Neural progenitor cell (in vitro differentiated cells): Measurements from ENCODE around the gene NSMCE1. TPM values are rescaled to one million over a fixed set of nuclear protein-coding genes. Genes with fewer than 3 reads are reported as not detected.

Experiments used
- DNase-seq: peaks from one replicate; pipeline ENCODE4 v3.0.0-alpha.2; 2016; ENCODE audit warnings: low spot score
- H2AFZ ChIP-seq: fragments of 200-600 bp; sonication (generic); replicated peaks from 2 replicates; pipeline ENCODE4 v1.6.1; 2016; ENCODE audit warnings: antibody characterized with exemption
- H3F3A ChIP-seq: fragments of 200-600 bp; sonication (generic); 2 replicates; pipeline ENCODE4 v1.6.1; 2016; ENCODE audit warnings: antibody characterized with exemption, low read depth
- H3K27ac ChIP-seq: fragments of 200-600 bp; sonication (generic); 2 replicates; pipeline ENCODE4 v1.5.1; 2016; ENCODE audit warnings: mild to moderate bottlenecking
- H3K27me3 ChIP-seq: fragments of 200-600 bp; sonication (generic); 2 replicates; pipeline ENCODE4 v1.6.1; 2016; ENCODE audit warnings: mild to moderate bottlenecking, moderate library complexity
- H3K36me3 ChIP-seq: fragments of 200-600 bp; sonication (generic); 2 replicates; pipeline ENCODE4 v1.5.1; 2016
- H3K4me1 ChIP-seq: fragments of 200-600 bp; sonication (generic); 2 replicates; pipeline ENCODE4 v1.6.1; 2016; ENCODE audit warnings: mixed run types
- H3K4me2 ChIP-seq: fragments of 200-600 bp; sonication (generic); 2 replicates; pipeline ENCODE4 v1.6.1; 2016
- H3K4me3 ChIP-seq: fragments of 200-600 bp; sonication (generic); 2 replicates; pipeline ENCODE4 v1.5.1; 2016
- H3K79me2 ChIP-seq: fragments of 200-600 bp; sonication (generic); 2 replicates; pipeline ENCODE4 v1.6.1; 2016; ENCODE audit warnings: low read depth
- H3K9ac ChIP-seq: fragments of 200-600 bp; sonication (generic); 2 replicates; pipeline ENCODE4 v1.6.1; 2016
- H3K9me3 ChIP-seq: fragments of 200-600 bp; sonication (generic); 2 replicates; pipeline ENCODE4 v1.5.1; 2016; ENCODE audit warnings: low read depth
- H4K20me1 ChIP-seq: fragments of 200-600 bp; sonication (generic); 2 replicates; pipeline ENCODE4 v1.6.1; 2016; ENCODE audit warnings: low read depth
- H3K27ac Mint-ChIP-seq: 3 replicates; pipeline ENCODE4 v1.8.0; 2021; ENCODE audit warnings: mixed read lengths
- H3K27me3 Mint-ChIP-seq: 2 replicates; pipeline ENCODE4 v1.8.0; 2022; ENCODE audit warnings: low read depth, mild to moderate bottlenecking, inconsistent platforms, moderate library complexity, mixed read lengths; ENCODE audit not compliant: insufficient read depth
- H3K36me3 Mint-ChIP-seq: 3 replicates; pipeline ENCODE4 v1.8.0; 2021; ENCODE audit warnings: mixed read lengths
- H3K4me1 Mint-ChIP-seq: 3 replicates; pipeline ENCODE4 v1.8.0; 2021; ENCODE audit warnings: mixed read lengths
- H3K4me3 Mint-ChIP-seq: 3 replicates; pipeline ENCODE4 v1.8.0; 2021; ENCODE audit warnings: mild to moderate bottlenecking, moderate library complexity, mixed read lengths
- H3K9me3 Mint-ChIP-seq: 3 replicates; pipeline ENCODE4 v1.8.0; 2020; ENCODE audit warnings: mixed read lengths
- CTCF ChIP-seq: fragments of 200-600 bp; sonication (generic); IDR thresholded peaks from 2 replicates; pipeline ENCODE4 v1.5.1; 2017; ENCODE audit warnings: antibody characterized with exemption, mild to moderate bottlenecking
- EZH2 ChIP-seq: fragments of 200-600 bp; sonication (generic); IDR thresholded peaks from 2 replicates; pipeline ENCODE4 v1.6.1; 2017; ENCODE audit warnings: antibody characterized with exemption, mild to moderate bottlenecking, moderate library complexity
- EZH2phosphoT487 ChIP-seq: fragments of 200-600 bp; sonication (generic); IDR thresholded peaks from 2 replicates; pipeline ENCODE4 v1.6.1; 2017; ENCODE audit warnings: antibody characterized with exemption
- total RNA-seq: library from RNA; depleted of rRNA; stranded (reverse); fragments of >200 nt; gene quantifications from 2 replicates; pipeline ENCODE4 v1.2.3, GENCODE V29; 2015; ENCODE audit warnings: low replicate concordance

The NSMCE1 gene
- total RNA-seq, 1 donor from 2014 or later: 83.4 TPM

DNA sequence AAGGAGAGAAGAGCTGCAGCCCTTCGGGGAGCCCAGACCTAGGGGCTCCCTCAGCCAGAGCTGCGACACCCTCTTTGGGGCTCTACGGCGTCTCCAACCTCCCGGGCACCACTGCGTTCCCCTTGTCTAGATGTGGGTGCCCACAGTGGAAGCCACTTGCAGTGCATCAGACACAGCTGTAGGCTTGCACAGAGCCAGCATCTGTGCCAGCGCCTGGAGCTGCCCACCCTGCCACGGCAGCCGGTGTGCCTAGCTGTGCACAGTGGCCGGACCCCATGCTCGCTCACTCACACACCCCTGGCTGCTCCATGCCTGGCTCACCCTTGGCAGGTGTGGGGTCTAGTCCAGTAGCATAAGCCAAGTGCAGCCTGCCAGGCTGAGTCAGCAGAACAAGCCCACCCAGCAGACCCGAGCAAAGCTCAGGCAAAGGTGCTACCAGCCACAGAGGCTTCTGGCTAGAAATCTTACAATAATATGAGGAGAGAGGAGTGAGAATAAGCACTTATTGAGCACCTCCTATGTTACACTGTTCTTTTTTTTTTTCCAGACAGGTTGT lies 78.2 kb downstream of the NSMCE1 start:
- H3K4me3 ChIP-seq: no peak overlapping the region

DNA sequence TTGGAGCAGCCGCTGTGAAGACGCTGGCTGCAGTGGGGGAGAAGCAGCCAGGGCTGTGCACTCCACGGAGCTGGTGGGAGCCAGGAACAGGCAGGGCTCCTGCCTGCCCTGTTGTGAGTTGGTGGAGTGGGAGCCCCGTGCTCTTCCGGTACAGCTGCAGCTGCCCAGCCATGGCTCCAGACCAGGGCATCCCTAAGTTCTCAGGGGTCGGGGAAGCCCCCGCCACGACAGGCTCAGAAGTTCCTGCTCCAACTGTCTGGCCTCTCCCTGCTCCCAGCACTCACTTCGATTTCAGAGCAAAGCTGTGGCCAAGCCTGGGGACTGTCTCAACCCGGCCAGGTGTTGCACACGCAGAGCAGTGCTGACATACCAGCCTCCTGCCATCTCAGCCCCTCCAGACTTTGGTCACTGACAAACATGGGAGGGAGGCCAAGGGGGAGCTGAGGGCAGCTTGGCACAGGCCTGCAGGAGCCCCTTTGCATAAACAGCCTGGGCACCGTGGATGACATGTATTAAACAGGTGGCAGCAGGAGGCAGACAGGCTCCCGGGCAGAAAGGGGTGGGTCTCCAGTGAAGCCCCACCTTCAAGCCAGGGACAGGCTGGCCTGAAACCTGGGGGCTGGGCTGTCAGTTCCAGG lies 79.1 kb downstream of the NSMCE1 start:
- no peaks in the 10 kb centered on the region for H3K4me1 ChIP-seq
- TF ChIP-seq EZH2phosphoT487 (no peak), CTCF (no peak), EZH2 (no peak)
- peak overlapping the region; percentile 34 for H2AFZ ChIP-seq
- H3K36me3 ChIP-seq: no peaks in the 10 kb centered on the region
- no peak overlapping the region for H3K4me3 ChIP-seq
- H3K4me2 ChIP-seq: no peak overlapping the region
- Mint-ChIP-seq H3K4me1 (peaks cover 2% of the 10 kb centered on the region), H3K9me3 (no peaks in the 10 kb centered on the region), H3K27me3 (peaks cover 2% of the 10 kb centered on the region), H3K36me3 (no peaks in the 10 kb centered on the region), H3K4me3 (no peak overlapping the region), H3K27ac (no peak overlapping the region)
- DNase-seq: peak; percentile 24
- H3K9me3 ChIP-seq: no peaks in the 10 kb centered on the region
- no peaks in the 10 kb centered on the region for H3K79me2 ChIP-seq
- no peaks in the 10 kb centered on the region for H3F3A ChIP-seq
- no peak overlapping the region for H3K9ac ChIP-seq
- no peaks in the 10 kb centered on the region for H3K27me3 ChIP-seq
- no peak overlapping the region for H3K27ac ChIP-seq
- H4K20me1 ChIP-seq: no peaks in the 10 kb centered on the region

More for the DNA sequence above, 78.2 kb downstream of the NSMCE1 start:
- no peaks in the 10 kb centered on the region for H3K9me3 Mint-ChIP-seq
- Histone ChIP-seq H3K4me2 (no peak overlapping the region), H3K4me1 (no peaks in the 10 kb centered on the region), H3K9ac (no peak overlapping the region), H3K36me3 (no peaks in the 10 kb centered on the region), H4K20me1 (no peaks in the 10 kb centered on the region), H3K27me3 (no peaks in the 10 kb centered on the region), H3F3A (no peaks in the 10 kb centered on the region), H3K9me3 (no peaks in the 10 kb centered on the region), H3K79me2 (no peaks in the 10 kb centered on the region), H3K27ac (no peak overlapping the region), H2AFZ (no peak overlapping the region)
- peaks cover 5% of the 10 kb centered on the region for H3K27me3 Mint-ChIP-seq
- H3K36me3 Mint-ChIP-seq: no peaks in the 10 kb centered on the region
- no peak for DNase-seq
- no peak for TF ChIP-seq CTCF
- TF ChIP-seq EZH2phosphoT487: no peak
- TF ChIP-seq EZH2: no peak
- H3K27ac Mint-ChIP-seq: no peak overlapping the region
- peaks cover 2% of the 10 kb centered on the region for H3K4me1 Mint-ChIP-seq
- H3K4me3 Mint-ChIP-seq: no peak overlapping the region

GRCh38 chr16:27188633-27189032 lies 79.9 kb downstream of the NSMCE1 start:
- H3K36me3 Mint-ChIP-seq: no peaks in the 10 kb centered on the region
- no peak overlapping the region for H3K4me2 ChIP-seq
- no peak overlapping the region for H3K4me3 Mint-ChIP-seq
- no peaks in the 10 kb centered on the region for H3K79me2 ChIP-seq
- no peak for DNase-seq
- no peaks in the 10 kb centered on the region for H3K4me1 ChIP-seq
- H3K9me3 ChIP-seq: no peaks in the 10 kb centered on the region
- peaks cover 2% of the 10 kb centered on the region for H3K27me3 Mint-ChIP-seq
- peaks cover 2% of the 10 kb centered on the region for H3K4me1 Mint-ChIP-seq
- H3K4me3 ChIP-seq: no peak overlapping the region
- no peak overlapping the region for H3K27ac Mint-ChIP-seq
- H3K9me3 Mint-ChIP-seq: no peaks in the 10 kb centered on the region
- no peaks in the 10 kb centered on the region for H3K36me3 ChIP-seq
- no peaks in the 10 kb centered on the region for H3F3A ChIP-seq
- no peak overlapping the region for H2AFZ ChIP-seq
- H3K9ac ChIP-seq: no peak overlapping the region
- no peaks in the 10 kb centered on the region for H3K27me3 ChIP-seq
- H4K20me1 ChIP-seq: no peaks in the 10 kb centered on the region
- no peak overlapping the region for H3K27ac ChIP-seq
- TF ChIP-seq EZH2 (no peak), CTCF (no peak), EZH2phosphoT487 (no peak)
